HG03469 (cell line): ENCODE data around the gene TLCD4.

ENCODE experiments used
- ATAC-seq: cut with Tn5 transposase; IDR thresholded peaks from one replicate; pipeline ENCODE4 v1.9.1; 2021; ENCODE audit warnings: mild to moderate bottlenecking, moderate library complexity, moderate number of reproducible peaks; ENCODE audit not compliant: unreplicated experiment

TLCD4 gene

GRCh38 chr1:95094923-95095322 lies 22.2 kb upstream of the TLCD4 start:
- ATAC-seq = no peak

GRCh38 chr1:95095833-95096217 lies 21.3 kb upstream of the TLCD4 start:
- peak; percentile 87 for ATAC-seq

DNA sequence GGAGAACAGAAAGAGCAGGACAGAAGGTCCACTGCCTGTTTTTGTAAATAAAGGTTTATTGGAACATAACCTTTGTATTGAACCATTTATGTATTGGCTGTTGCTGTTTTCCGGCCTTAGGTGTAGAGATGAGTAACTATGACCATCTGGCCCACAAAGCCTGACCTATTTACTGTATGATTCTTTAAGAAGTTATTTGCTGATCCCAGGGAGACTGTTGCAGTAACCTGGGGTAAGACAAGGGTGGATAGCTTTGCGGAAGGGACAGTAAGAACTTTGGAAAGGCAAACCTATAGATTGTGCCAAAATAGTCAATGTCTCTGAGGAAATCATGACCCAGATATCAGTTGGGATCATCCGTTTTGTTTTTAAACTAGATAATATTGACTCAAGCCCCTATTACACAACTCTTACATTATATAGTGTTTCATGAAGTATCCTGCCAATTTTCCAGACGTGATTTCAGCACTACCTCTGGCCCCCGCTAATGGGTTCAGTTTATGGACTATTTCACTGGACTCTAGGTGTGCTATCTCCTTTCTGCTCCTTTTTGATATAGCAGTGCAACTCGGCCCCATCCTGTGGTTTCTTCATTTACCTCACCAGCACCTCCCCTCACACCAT lies 20.8 kb upstream of the TLCD4 start:
- ATAC-seq = no peak

DNA sequence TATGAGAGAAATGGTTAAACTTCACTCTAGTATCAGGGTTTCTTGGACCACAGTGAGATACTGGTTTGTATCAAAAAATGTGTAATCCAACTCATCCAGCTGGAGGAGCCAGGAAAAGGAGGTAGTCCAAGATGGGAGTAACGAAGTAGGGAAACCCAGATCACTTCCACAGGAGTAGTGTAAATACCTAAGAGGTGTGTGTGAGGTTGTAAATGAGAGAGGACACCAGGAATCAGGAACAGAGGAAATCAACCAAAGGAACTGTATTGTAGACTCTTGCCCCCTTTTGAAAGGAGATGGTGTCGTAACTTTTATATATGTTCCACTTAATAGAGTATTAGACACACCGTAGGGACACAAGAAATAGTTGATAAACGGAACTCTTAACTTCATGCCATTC lies 19.7 kb upstream of the TLCD4 start:
- no peak for ATAC-seq

- ATAC-seq = no peak
Measured at GRCh38 chr1:95098196-95098595, 19.0 kb upstream of the TLCD4 start.

DNA sequence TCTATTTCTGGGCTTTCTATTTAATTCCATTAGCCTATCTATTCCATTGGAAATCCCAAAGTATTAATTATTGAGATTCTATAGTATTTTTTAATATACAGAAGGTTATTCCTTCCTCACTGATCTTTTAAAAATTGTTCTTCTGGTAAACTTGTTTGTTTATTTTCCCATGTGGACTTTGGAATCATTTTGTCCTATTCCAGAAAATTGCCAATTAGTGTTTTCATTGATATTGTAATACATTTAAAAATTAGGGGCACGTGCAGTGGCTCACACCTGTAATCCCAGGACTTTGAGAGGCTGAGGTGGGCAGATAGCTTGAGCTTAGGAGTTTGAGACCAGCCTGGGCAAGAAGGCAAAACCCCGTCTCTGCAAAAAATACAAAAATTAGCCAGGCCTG lies 8.4 kb upstream of the TLCD4 start:
- no peak for ATAC-seq

- no peak for ATAC-seq
Measured at GRCh38 chr1:95111014-95111413, 6.1 kb upstream of the TLCD4 start.

- ATAC-seq = no peak
Measured at GRCh38 chr1:95113684-95114083, 3.5 kb upstream of the TLCD4 start.

GRCh38 chr1:95115708-95116137 lies 1.4 kb upstream of the TLCD4 start:
- no peak for ATAC-seq

DNA sequence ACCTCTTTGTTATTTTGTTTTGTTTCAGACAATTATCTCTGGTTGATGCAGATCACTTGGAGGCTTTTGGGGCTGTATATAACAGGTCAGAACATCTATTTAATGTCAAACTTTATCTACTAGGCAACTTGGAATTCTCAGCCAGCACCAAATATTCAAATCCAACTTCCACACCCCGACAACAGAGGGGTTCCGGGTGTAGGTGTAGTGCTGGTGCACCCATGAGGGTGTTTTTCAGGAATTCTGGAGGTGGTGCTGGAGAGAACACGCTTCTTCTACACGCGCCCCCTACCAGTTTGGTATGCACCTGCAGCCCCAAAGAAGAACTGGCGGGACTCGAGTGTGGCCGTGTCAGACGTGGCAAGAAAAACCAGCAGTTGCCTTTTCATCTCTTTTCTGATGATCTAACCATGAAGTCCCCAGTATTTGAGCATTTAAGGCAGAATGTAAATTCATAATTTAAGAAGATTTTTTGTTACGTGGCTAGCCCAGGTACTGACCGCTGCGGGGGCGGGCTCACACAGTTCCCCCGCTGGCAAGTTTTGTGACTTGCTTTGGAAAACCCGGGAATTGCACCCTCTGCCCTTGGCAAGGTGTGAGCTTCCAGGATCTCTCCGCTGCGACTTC lies 462 bp upstream of the TLCD4 start:
- ATAC-seq = peak; percentile 51

DNA sequence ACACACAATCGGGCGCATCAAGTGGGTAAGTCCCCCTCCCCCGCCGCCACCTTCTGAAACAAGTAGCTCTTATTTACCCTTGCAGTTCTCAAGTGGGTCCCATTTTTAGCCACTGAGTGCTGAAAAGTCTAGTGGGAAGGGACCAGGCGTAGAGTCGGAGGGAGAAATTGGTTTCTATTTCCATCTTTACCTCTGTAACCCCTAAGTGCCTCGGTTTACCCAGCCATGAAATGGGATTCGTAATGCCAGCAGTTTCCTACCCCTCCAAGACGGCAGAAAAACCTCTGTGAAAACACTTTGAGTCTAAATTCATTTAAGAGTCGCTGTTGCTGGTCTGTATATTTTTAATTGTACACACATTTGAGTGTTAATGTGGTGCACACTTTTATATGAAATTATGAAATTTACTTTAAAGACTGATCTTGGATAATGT lies 928 bp downstream of the TLCD4 start:
- no peak for ATAC-seq

DNA sequence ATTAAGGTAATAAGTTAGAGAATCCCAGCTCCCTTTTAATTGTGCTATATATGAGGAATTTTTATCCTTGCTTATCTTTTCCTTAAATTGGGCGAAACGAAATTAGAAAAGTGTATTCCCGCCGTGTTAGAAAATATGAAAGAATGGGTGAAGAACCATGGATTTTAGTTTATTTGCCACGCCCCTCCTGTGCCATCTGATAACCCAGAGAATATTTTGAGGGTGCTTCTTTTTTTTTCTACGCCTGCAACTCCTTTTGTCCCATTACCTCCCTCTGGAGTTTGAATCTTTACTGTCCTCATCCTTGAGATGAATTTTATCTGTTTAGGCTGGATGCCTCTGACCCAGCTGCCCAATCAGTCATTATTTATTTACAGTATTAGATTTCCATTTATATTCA lies 1.6 kb downstream of the TLCD4 start:
- ATAC-seq = no peak

- no peak for ATAC-seq
Measured at GRCh38 chr1:95119273-95119672, 2.1 kb downstream of the TLCD4 start.

DNA sequence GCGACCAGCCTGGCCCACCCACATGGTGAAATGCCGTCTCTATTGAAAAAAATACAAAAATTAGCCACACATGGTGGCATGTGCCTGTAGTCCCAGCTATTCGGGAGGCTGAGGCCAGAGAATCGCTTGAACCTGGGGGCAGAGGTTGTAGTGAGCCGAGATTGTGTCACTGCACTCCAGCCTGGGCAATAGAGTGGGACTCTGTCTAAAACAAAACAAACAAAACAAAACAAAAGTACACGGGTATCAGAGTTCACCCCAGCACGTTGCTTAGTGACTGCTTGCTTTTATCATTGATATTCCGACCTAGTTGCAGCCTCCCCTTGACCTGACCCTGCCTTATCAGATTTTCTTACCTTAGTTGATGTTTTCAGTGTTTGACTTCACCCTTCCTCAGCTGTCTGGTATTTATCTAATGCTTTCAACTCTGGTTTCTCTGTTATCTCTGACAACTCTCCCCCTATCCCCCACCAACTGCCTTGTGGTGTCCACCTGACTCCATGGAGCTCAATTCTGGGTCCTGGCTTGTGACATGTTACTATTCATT lies 5.1 kb downstream of the TLCD4 start:
- ATAC-seq = no peak

DNA sequence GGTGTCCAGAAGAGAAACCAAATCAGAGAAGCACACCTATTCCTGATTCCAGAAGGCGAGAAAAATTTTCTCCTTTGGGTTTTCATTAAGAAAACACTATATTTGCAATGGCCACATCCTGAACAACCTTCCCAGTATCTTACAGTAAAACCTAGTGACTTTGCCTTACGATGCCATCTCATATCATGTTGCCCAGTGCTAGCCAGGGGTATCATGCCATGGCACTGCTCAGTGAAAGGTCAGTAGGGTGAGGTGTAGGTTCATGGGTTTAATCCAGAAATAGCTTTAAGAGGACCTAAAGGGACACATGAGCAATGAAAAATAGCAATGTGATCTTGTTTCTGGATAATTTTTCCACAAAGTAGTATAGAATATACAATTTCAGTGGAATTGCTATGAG lies 7.2 kb downstream of the TLCD4 start:
- no peak for ATAC-seq

- no peak for ATAC-seq
Measured at GRCh38 chr1:95126366-95126765, 9.2 kb downstream of the TLCD4 start.

DNA sequence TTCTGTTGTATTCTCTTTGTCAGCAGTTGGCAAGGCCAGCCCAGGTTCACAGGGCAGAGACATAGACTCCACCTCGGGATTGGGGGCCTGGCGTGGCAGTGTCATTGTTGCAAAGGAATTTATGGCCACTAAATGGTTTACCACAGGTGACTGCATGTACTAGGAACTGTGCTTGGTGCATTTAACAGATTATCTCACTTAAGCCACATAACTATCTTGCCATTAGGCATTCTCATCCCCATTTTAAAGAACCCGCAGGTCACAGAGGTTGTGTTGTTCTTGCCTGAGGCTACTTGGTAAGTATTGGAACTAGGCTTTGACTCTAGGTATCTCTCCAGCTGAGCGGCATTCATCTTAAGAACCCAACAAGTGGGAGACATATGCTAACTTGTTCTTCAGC lies 9.7 kb downstream of the TLCD4 start:
- no peak for ATAC-seq

GRCh38 chr1:95127380-95127779 lies 10.2 kb downstream of the TLCD4 start:
- ATAC-seq = no peak

GRCh38 chr1:95132762-95133161 lies 15.6 kb downstream of the TLCD4 start:
- ATAC-seq = no peak

GRCh38 chr1:95133687-95134086 lies 16.5 kb downstream of the TLCD4 start:
- ATAC-seq = no peak

- no peak for ATAC-seq
Measured at GRCh38 chr1:95138223-95138622, 21.1 kb downstream of the TLCD4 start.

- ATAC-seq = no peak
Measured at GRCh38 chr1:95139039-95139438, 21.9 kb downstream of the TLCD4 start.

DNA sequence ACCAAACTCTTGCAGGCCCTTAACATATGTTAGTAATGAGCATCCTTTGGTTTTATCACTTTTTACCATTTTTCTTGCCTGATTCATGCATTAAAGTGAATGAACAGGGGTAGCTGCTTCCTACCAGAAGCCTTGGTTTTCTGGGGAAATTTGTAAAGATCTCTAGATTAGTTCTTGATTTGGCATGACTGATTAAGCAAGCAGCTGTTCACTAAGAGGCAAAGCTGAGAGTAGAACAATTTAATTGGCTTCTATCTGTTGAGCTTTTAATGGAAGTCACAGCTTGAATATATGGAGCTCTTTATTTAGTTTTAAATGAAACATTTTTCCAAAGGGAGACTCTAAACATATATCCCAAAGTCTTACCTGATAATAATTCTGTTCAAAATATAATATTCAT lies 23.6 kb downstream of the TLCD4 start:
- no peak for ATAC-seq
